Measurements from ENCODE around the gene PLEKHG7.

Gene PLEKHG7

DNA sequence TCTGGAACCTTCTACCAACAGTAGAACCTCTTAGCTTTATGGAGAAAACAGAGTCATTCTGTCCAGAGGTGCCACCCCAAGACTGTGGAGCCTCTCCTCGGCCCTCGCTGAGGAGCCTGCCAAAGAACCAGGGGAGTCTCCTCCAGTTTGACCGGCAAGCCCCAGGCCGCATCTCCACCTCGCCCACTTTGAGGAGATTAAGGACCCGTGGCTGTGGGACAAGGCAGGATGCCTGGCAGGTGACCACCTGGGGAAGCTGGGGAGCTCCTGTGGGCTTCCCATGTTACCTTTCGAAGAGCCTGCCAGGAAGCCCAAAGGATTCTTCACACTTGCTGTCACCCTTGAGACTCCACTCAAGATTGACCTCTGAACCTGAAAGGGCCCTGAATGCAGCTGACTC, 3.8 kb downstream of the PLEKHG7 start:
- no peak for DNase-seq (ENCODE audit: low read depth in 2 of 2)

GRCh38 chr12:92707926-92708325, 5.1 kb downstream of the PLEKHG7 start:
- DNase-seq (ENCODE audit: low read depth in 2 of 2) = no peak

GRCh38 chr12:92715625-92716024, 12.8 kb downstream of the PLEKHG7 start:
- DNase-seq (ENCODE audit: low read depth in 2 of 2) = no peak

GRCh38 chr12:92717202-92717601, 14.4 kb downstream of the PLEKHG7 start:
- DNase-seq (ENCODE audit: low read depth in 2 of 2) = no peak

- DNase-seq (ENCODE audit: low read depth in 2 of 2) = no peak
Measured at GRCh38 chr12:92718483-92718990, 15.7 kb downstream of the PLEKHG7 start.

DNA sequence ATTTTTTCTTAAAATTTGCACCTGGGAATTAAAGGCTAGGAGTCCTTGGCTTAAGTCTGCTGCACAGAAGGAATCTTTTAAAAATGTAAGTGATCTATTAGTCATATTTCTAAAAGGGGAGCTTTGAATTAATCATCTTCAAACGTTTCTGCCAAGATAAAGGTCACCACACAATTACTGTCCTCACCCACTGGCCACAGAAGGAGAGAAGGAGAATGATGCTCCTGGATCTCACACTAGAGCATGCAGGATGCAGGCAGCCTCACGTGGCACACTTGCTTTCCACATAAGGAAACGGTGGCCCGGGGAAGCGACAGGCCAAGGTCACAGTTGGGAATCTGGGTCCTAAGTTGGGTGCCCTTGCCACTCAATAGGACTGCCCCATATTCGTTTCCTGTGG, 16.9 kb downstream of the PLEKHG7 start:
- no peak for DNase-seq (ENCODE audit: low read depth in 2 of 2)

GRCh38 chr12:92721130-92721529, 18.3 kb downstream of the PLEKHG7 start:
- DNase-seq (ENCODE audit: low read depth in 2 of 2) = no peak

DNA sequence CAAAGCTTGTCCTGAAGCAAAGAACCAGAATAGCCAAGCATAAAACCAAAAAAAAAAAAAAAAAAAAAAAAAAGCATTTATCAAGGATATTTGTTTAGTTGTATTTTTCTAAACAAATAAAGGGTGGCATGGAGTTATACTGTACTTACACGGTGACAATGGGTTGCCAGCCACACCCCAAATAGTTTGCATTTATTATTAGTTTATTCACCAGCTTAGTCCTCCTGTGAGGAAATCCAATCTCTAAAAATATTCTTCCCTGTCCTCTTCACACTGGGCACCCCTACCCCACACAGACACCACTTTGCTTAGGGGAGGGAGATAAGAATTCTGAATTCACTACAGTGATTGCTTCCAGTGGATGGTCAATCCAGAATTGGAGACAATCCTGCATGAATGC, 18.9 kb downstream of the PLEKHG7 start:
- DNase-seq (ENCODE audit: low read depth in 2 of 2) = no peak

- DNase-seq (ENCODE audit: low read depth in 2 of 2) = no peak
Measured at GRCh38 chr12:92722897-92723296, 20.1 kb downstream of the PLEKHG7 start.

- DNase-seq (ENCODE audit: low read depth in 2 of 2) = no peak
Measured at GRCh38 chr12:92726850-92727249, 24.1 kb downstream of the PLEKHG7 start.

- no peak for DNase-seq (ENCODE audit: low read depth in 2 of 2)
Measured at GRCh38 chr12:92729773-92730305, 27.1 kb downstream of the PLEKHG7 start.

DNA sequence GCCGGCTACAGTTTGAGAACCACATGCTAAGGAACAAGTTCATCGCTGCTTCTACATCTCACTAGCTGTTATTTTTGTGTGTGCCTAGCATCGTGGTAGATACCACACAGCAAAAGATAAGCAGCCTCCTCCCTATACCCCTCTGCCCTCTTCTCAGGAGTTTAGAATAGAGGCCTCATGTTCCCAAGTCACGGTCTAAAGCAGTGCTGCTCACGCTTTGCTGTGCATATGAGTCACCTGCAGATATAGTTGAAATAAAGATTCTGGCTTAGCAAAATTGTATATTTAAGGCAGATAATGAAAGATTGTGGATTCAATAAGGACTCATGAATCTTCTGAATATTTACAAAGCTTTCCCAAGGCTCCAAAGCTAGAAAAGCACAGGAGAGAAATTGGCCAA, 28.0 kb downstream of the PLEKHG7 start:
- DNase-seq (ENCODE audit: low read depth in 2 of 2) = no peak

DNA sequence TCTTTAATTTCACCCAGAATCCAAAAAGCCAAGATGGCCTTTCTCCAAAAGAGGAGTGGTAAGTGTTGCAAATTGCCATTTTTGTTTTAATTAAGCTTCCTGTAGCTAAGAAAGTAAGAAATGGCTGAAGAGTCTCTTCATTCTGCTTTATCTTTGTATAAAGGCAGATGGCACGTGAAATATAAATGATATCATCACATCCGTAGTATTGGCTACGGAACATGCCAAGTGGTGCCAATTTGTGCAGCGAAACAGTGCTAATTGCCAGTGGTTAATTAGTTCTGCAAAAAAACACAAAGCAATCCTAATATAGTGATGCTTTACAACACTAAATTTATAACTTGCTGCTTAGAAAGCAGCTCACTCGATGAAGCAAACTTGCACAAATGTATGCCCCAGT, 29.4 kb downstream of the PLEKHG7 start:
- DNase-seq (ENCODE audit: low read depth in 2 of 2) = no peak

- DNase-seq (ENCODE audit: low read depth in 2 of 2) = no peak
Measured at GRCh38 chr12:92732716-92733115, 29.9 kb downstream of the PLEKHG7 start.

DNA sequence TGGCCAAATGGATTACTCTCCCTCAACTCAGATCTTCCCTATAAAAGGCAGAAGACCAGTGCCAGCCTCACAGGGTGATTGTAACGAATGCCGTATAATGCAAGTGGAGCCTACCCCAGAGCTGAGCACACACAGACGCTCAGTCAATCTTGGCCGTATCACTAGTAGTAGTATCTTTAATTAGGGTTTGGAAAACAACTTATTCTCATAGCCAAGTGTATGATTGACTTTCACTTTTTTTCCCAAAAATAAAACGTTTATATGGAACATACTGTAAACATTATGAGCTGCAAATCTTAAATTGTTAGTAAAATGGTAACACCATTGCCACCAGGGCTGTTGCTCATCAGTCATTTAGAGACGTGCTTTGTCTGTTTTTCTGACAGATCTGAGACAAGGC, 30.4 kb downstream of the PLEKHG7 start:
- no peak for DNase-seq (ENCODE audit: low read depth in 2 of 2)

- DNase-seq (ENCODE audit: low read depth in 2 of 2) = no peak
Measured at GRCh38 chr12:92733661-92734060, 30.9 kb downstream of the PLEKHG7 start.

DNA sequence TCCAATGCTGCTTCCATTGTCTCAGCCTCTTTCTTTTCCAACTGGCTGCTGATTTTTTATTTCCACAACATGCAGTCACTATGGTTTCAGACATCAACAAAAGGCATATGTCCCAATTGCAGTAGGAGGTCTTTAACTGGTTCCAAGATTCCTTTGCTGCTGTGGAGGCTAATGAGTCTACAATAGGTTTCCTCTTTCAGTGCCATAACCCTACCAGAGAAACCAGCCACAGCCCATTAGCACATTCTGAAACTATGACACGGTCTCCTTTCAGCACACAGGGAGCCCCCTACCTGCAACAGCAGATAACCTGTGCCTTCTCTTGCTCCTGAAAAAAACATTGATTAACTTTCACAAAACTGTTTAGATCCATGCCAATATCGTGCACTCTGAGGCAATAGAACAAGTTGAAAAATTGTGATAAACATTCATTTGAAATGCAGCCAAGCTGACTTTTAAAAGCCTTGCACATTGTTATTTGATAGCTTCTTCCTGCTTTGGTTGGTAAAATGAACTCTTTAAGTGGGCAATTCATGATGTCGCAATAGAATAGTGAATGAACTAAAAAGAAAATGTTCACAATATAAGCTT, 32.4 kb downstream of the PLEKHG7 start:
- no peak for DNase-seq (ENCODE audit: low read depth in 2 of 2)

- no peak for DNase-seq (ENCODE audit: low read depth in 2 of 2)
Measured at GRCh38 chr12:92736605-92737004, 33.8 kb downstream of the PLEKHG7 start.

DNA sequence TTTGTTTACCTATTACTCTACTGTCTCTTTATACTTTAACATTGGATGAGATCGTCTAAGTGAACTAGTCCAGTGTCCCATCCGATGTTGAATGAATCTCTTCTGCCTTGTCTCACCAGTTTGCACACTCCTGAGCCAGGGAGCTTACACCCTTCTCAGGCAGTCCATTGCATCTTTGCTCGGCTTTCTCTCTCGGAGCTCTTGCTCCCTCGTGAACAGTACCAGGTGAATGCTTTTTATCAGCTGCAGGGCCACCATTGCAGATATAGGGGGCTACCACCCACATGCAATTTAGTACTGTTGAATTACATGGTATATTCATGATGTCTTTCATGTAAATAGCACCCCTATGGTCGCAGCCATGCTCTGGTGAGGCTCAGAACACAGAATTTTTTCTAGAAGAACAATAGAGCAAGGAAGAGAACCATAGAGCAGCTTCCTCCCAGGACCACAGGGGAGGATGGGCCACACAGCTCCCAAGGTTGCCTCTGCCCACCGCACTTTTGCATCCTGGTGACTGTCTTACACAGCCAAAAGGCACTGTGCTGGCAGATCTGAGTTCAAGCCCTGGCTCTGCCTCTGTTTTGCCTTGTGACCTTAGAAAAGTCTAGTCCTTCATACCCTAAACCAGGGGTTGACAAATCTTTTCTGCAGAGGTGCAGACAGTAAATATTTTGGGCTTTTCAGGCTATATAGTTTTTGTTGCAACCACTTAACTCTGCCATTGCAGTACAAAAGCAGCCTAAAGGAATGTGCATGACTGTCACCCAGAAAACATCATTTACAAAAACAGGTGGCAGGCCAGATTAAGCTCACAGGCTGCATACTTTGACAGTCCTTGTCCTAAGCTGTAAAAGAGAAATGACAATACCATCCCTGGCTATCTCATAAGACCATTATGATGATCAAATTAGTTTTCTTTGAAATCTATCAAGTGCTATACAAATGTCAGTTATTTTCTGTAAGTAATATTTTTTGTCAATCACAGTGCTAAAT, 35.4 kb downstream of the PLEKHG7 start:
- DNase-seq (ENCODE audit: low read depth in 2 of 2) = no peak

GRCh38 chr12:92739113-92739512, 36.3 kb downstream of the PLEKHG7 start:
- no peak for DNase-seq (ENCODE audit: low read depth in 2 of 2)

DNA sequence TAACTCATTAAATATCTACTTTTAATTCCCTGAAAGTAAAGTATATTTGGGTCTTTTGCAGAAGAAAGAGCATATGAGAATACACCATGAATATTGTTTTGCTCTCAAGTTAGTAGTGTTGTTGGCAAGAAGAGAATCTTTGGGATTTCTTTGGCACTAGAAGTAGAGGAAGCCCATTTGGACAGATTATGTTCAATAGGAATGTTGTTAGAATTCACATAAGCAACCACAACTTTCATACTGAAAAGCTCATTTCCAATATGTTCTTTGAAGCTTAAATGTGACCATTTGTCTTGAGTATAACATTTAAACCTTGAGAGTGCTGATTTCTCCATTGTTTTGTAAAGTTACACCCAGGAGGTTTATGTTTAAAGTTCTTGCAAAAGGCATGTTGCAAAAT, 37.6 kb downstream of the PLEKHG7 start:
- DNase-seq (ENCODE audit: low read depth in 2 of 2) = no peak

- no peak for DNase-seq (ENCODE audit: low read depth in 2 of 2)
Measured at GRCh38 chr12:92743026-92743425, 40.2 kb downstream of the PLEKHG7 start.

All from stimulated activated CD8-positive, alpha-beta memory T cell treated with anti-CD3 and anti-CD28 coated beads, Interleukin-7, amount 100 ng/mL, for 4 hours (primary cell).